GM12872 (cell line): ENCODE measurements around the gene RPL41.

Experiments
- CTCF ChIP-seq: IDR thresholded peaks from 3 replicates; pipeline ENCODE4 v1.5.1; 2011; ENCODE audit warnings: low read depth, mild to moderate bottlenecking, low read length, moderate library complexity; ENCODE audit not compliant: insufficient read depth

Gene RPL41

GRCh38 chr12:56130876-56131275 lies 14.4 kb downstream of the RPL41 start:
- no peak for TF ChIP-seq CTCF

GRCh38 chr12:56134897-56135296 lies 18.5 kb downstream of the RPL41 start:
- TF ChIP-seq CTCF, result no peak

- no peak for TF ChIP-seq CTCF
These were observed 21.6 kb downstream of the RPL41 start for GRCh38 chr12:56137853-56138571.

- no peak for TF ChIP-seq CTCF
These were observed 25.7 kb downstream of the RPL41 start for GRCh38 chr12:56141946-56142784.

DNA sequence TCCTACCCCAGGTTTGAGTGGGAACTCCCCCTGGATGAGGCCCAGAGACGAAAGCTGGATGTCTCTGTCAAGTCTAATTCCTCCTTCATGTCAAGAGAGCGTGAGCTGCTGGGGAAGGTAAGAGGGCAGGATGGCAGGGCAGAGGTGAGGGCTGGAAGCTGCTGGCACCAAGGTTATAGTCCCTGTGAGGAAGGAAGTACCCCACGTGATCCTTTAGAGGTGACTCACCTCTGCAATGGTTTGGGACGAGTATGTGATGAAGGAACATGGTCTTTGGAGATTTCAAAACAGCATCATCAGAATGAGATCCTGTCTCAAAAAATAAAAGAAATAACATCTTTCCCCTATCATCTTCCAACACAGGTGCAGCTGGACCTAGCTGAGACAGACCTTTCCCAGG lies 26.8 kb downstream of the RPL41 start:
- TF ChIP-seq CTCF, result no peak

DNA sequence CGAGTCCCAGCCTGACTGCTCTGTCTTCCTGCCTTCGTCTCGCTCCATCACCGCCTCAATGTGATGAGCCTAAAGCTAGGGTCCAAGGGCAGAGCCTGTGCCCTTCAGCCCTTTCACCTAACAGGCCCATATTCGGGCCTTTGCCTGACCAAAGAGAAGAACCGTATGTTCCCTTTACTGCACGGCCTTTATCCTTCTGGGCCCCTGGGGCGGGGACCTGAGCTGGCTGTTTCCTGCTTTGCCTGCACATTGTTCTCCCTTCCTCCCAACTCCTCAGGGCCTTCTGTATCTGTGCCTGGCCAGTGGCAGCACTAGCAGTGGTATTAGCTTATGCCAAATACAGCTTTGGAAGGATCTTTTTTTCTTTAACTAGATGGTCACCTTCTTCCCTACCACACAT lies 27.4 kb downstream of the RPL41 start:
- TF ChIP-seq CTCF, result no peak

DNA sequence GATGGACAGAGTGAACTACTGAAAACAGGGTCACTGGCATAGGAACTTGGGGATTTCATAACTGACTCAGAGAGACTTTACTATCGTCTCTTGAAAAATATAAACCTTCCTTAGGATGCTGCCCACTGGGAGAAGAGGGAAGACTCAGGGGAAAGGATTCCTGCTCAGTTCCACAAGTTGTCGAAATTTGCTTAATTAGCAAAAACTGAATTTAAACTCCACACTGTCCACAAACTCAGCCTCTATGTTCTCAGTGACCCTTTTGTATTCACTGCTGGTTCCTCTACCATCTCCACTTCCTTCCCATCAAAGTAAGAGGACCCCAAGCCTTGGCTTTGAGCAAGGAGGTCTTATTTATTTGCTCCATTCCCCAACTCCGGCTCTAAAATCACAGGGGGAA lies 28.8 kb downstream of the RPL41 start:
- TF ChIP-seq CTCF, result no peak
